Activated T-helper 1 cell treated with anti-CD3 and anti-CD28 coated beads, Interleukin-12 subunit alpha, Interleukin-12 subunit beta, Interleukin-2, Interleukin-4 antibody, amounts not matched to agents 30 ng/mL and 10 ng/mL and 1 ng/mL, durations not matched to agents 14 hours and 24 hours and 36 hours (primary cell): Measurements from ENCODE around the gene FOXE1. TPM values are rescaled to one million over a fixed set of nuclear protein-coding genes. Genes with fewer than 3 reads are reported as not detected.

Experiments used
- DNase-seq: peaks from one replicate; pipeline ENCODE4 v3.0.0; 2021; ENCODE audit warnings: low spot score
- H3K27ac Mint-ChIP-seq: one replicate; pipeline ENCODE4 v1.8.0; 2021; ENCODE audit warnings: mild to moderate bottlenecking, mixed read lengths
- H3K27me3 Mint-ChIP-seq: one replicate; pipeline ENCODE4 v1.8.0; 2022; ENCODE audit warnings: mild to moderate bottlenecking, moderate library complexity, mixed read lengths; ENCODE audit not compliant: insufficient read depth
- H3K36me3 Mint-ChIP-seq: one replicate; pipeline ENCODE4 v1.8.0; 2021; ENCODE audit warnings: low read depth, mixed read lengths
- H3K4me1 Mint-ChIP-seq: one replicate; pipeline ENCODE4 v1.8.0; 2021; ENCODE audit warnings: low read depth, mixed read lengths
- H3K4me3 Mint-ChIP-seq: one replicate; pipeline ENCODE4 v1.8.0; 2021; ENCODE audit warnings: mild to moderate bottlenecking, moderate library complexity, mixed read lengths
- H3K9me3 Mint-ChIP-seq: one replicate; pipeline ENCODE4 v1.8.0; 2021; ENCODE audit warnings: mixed read lengths
- intact Hi-C: fragments of 100-400 bp; cut with micrococcal nuclease; formaldehyde crosslinking; loops from one replicate; pipeline ENCODE4 v1.15.1; 2024
- total RNA-seq: library from RNA; stranded (reverse); gene quantifications from 2 replicates; pipeline ENCODE4 v1.2.3, GENCODE V29; 2022

FOXE1 gene
- total RNA-seq, 1 donor from 2014 or later, result 0.05 TPM

- no peak for DNase-seq
- H3K9me3 Mint-ChIP-seq, result no peaks in the 10 kb centered on the region
- H3K27me3 Mint-ChIP-seq, result peaks cover 40% of the 10 kb centered on the region
- no peaks in the 10 kb centered on the region for H3K36me3 Mint-ChIP-seq
- intact Hi-C loops, result no loop called here
- H3K4me1 Mint-ChIP-seq, result no peaks in the 10 kb centered on the region
- H3K27ac Mint-ChIP-seq, result no peak overlapping the region
- no peak overlapping the region for H3K4me3 Mint-ChIP-seq
Measured at GRCh38 chr9:97830884-97831829, 21.9 kb upstream of the FOXE1 start.

DNA sequence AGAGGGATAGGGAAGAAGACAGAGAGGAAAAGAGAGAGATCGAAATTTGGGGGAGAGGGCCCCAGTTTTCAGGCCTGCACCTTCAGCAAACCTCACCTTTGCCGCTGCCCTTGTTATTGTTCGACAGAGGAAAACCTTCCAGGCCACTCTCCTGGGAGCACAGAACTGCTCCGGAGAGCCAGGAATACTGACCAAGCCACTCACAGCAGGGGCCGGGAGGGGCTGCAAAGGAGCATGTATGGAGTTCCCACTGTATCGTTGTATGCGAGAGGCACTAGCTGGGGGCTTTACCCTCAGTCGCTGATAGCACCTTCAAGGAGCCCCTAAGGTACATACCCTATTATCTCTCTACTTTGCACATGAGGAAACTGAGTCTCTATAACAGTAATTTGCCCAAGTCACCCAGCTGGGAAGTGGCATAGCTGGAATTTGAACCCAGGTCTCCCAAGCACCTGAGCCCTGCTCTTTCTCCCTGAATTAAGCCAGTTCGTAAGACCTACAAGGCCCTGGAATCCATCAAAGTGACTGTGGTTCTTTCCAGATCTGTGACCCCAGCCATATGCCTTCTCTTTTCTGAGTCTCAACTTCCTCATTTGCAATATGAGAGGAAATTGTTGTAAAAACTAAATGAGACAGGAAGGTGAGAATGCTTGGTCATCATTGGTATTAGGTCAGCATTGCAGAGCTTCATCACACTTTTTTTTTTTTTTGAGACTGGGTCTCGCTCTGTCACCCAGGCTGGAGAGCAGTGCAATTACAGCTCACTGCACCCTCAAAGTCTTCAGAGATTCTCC, 21.0 kb upstream of the FOXE1 start:
- no peak for DNase-seq
- Mint-ChIP-seq H3K27ac (no peak overlapping the region), H3K4me1 (no peaks in the 10 kb centered on the region), H3K9me3 (no peaks in the 10 kb centered on the region), H3K4me3 (no peak overlapping the region), H3K27me3 (peaks cover 38% of the 10 kb centered on the region), H3K36me3 (no peaks in the 10 kb centered on the region)
- intact Hi-C loops, result no loop called here

DNA sequence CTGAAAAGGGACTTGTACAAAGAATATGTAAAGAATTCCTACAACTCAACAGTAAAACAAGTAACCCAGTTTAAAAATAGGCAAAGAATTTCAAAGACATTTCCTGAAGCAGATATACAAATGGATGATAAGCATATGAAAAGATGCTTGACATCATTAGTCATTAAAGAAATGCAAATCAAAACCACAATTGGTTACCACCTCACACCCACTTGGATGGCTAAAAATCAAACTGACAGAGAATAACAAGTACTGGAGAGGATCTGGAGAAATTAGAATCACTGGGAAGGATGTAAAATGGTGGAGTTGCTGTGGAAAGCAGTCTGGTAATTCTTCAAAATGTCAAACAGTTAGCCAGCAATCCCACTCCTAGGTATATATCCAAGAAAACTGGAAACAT, 12.5 kb upstream of the FOXE1 start:
- Mint-ChIP-seq H3K4me1 (no peaks in the 10 kb centered on the region), H3K27me3 (peaks cover 56% of the 10 kb centered on the region), H3K27ac (no peak overlapping the region), H3K36me3 (no peaks in the 10 kb centered on the region), H3K4me3 (no peak overlapping the region), H3K9me3 (no peaks in the 10 kb centered on the region)
- intact Hi-C loops, result no loop called here
- no peak for DNase-seq

DNA sequence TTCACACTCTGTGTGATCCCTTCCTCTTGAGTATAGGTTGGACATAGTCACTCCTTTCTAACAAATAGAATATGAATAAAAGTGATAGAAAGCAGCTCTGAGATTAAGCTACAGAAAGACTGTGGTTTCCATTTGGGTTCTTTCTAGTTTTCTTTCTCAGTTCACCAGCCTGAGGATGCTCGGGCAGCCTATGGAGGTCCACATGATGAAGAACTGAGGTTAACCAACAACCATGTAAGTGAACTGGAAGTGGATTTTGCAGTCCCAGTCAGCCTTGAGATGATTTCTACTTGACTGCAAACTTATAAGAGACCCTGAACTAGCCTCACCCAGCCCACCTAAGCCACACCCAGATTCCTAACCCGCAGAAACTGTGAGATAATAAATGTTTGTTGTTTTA, 10.1 kb upstream of the FOXE1 start:
- intact Hi-C loops, result no loop called here
- H3K9me3 Mint-ChIP-seq, result no peaks in the 10 kb centered on the region
- DNase-seq, result no peak
- H3K27me3 Mint-ChIP-seq, result peaks cover 70% of the 10 kb centered on the region
- no peaks in the 10 kb centered on the region for H3K4me1 Mint-ChIP-seq
- no peak overlapping the region for H3K4me3 Mint-ChIP-seq
- no peak overlapping the region for H3K27ac Mint-ChIP-seq
- H3K36me3 Mint-ChIP-seq, result no peaks in the 10 kb centered on the region

DNA sequence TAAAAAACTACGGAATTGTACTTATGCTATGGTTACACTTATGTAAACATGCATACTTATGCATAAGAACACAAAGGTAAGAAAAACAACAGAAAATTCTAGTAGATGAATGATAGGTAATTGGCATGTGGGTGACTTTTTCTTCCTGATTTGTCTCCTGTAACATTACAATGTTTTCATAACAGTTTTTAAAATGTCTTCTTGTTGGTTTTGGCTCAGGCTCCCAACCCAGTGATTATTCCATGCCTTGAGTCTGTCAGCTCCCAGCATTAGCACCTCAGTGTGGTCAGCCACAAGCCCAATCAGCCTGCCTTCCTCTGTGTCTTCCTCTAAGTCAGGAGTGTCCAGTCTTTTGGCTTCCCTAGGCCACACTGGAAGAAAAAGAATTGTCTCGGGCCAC, 7.9 kb upstream of the FOXE1 start:
- H3K27ac Mint-ChIP-seq, result no peak overlapping the region
- peaks cover 81% of the 10 kb centered on the region for H3K27me3 Mint-ChIP-seq
- intact Hi-C loops, result no loop called here
- no peaks in the 10 kb centered on the region for H3K9me3 Mint-ChIP-seq
- peaks cover 10% of the 10 kb centered on the region for H3K4me1 Mint-ChIP-seq
- no peaks in the 10 kb centered on the region for H3K36me3 Mint-ChIP-seq
- no peak overlapping the region for H3K4me3 Mint-ChIP-seq
- DNase-seq, result no peak

GRCh38 chr9:97845763-97846162, 7.3 kb upstream of the FOXE1 start:
- Mint-ChIP-seq H3K36me3 (no peaks in the 10 kb centered on the region), H3K27ac (no peak overlapping the region), H3K4me1 (peaks cover 10% of the 10 kb centered on the region), H3K9me3 (no peaks in the 10 kb centered on the region), H3K4me3 (no peak overlapping the region), H3K27me3 (peaks cover 82% of the 10 kb centered on the region)
- intact Hi-C loops, result no loop called here
- no peak for DNase-seq

- Mint-ChIP-seq H3K4me1 (peaks cover 10% of the 10 kb centered on the region), H3K9me3 (no peaks in the 10 kb centered on the region), H3K36me3 (no peaks in the 10 kb centered on the region), H3K4me3 (no peak overlapping the region), H3K27ac (no peak overlapping the region), H3K27me3 (peaks cover 83% of the 10 kb centered on the region)
- intact Hi-C loops, result no loop called here
- no peak for DNase-seq
Measured at GRCh38 chr9:97846347-97846746, 6.7 kb upstream of the FOXE1 start.

GRCh38 chr9:97847474-97848214, 5.4 kb upstream of the FOXE1 start:
- Mint-ChIP-seq H3K27me3 (peaks cover 90% of the 10 kb centered on the region), H3K9me3 (no peaks in the 10 kb centered on the region), H3K36me3 (no peaks in the 10 kb centered on the region), H3K27ac (no peak overlapping the region), H3K4me1 (peaks cover 15% of the 10 kb centered on the region), H3K4me3 (no peak overlapping the region)
- no peak for DNase-seq
- intact Hi-C loops, result no loop called here

GRCh38 chr9:97848215-97848479, 4.9 kb upstream of the FOXE1 start:
- no peak overlapping the region for H3K4me3 Mint-ChIP-seq
- intact Hi-C loops, result no loop called here
- H3K27me3 Mint-ChIP-seq, result peaks cover 88% of the 10 kb centered on the region
- DNase-seq, result no peak
- H3K4me1 Mint-ChIP-seq, result peaks cover 15% of the 10 kb centered on the region
- H3K36me3 Mint-ChIP-seq, result no peaks in the 10 kb centered on the region
- H3K27ac Mint-ChIP-seq, result no peak overlapping the region
- H3K9me3 Mint-ChIP-seq, result no peaks in the 10 kb centered on the region

GRCh38 chr9:97848480-97849237, 4.4 kb upstream of the FOXE1 start:
- peak overlapping the region; percentile 73 for H3K4me3 Mint-ChIP-seq
- no peak overlapping the region for H3K27ac Mint-ChIP-seq
- intact Hi-C loops, result no loop called here
- peaks cover 82% of the 10 kb centered on the region for H3K27me3 Mint-ChIP-seq
- H3K4me1 Mint-ChIP-seq, result peaks cover 15% of the 10 kb centered on the region
- no peaks in the 10 kb centered on the region for H3K9me3 Mint-ChIP-seq
- no peak for DNase-seq
- H3K36me3 Mint-ChIP-seq, result no peaks in the 10 kb centered on the region

GRCh38 chr9:97849980-97850379, 3.0 kb upstream of the FOXE1 start:
- H3K4me1 Mint-ChIP-seq, result peaks cover 15% of the 10 kb centered on the region
- H3K27me3 Mint-ChIP-seq, result peaks cover 80% of the 10 kb centered on the region
- DNase-seq, result no peak
- no peak overlapping the region for H3K4me3 Mint-ChIP-seq
- H3K36me3 Mint-ChIP-seq, result no peaks in the 10 kb centered on the region
- no peaks in the 10 kb centered on the region for H3K9me3 Mint-ChIP-seq
- intact Hi-C loops, result loop anchor here (5.0 to 10.0 kb wide), 3 partner anchors 52 to 625 kb away; partner anchors contain the start of gene TMOD1
- H3K27ac Mint-ChIP-seq, result no peak overlapping the region

- intact Hi-C loops, result loop anchor here (5.0 to 10.0 kb wide), 3 partner anchors 51 to 626 kb away; partner anchors contain the start of gene TMOD1
- Mint-ChIP-seq H3K27ac (peak overlapping the region; percentile 52), H3K9me3 (no peaks in the 10 kb centered on the region), H3K4me3 (no peak overlapping the region), H3K36me3 (no peaks in the 10 kb centered on the region), H3K4me1 (peaks cover 15% of the 10 kb centered on the region), H3K27me3 (peaks cover 80% of the 10 kb centered on the region)
- DNase-seq, result no peak
Measured at GRCh38 chr9:97850746-97851445, 2.1 kb upstream of the FOXE1 start.
